B cell (primary cell): ENCODE results near the gene DOCK3. TPM values are rescaled to one million over a fixed set of nuclear protein-coding genes. Genes with fewer than 3 reads are reported as not detected.

ENCODE experiments used
- ATAC-seq: fragments of 200-7000 bp; cut with Tn5 transposase; one replicate; pipeline ENCODE4 v1.10.0; 2021; ENCODE audit warnings: low read depth, mild to moderate bottlenecking, moderate number of reproducible peaks, moderate library complexity
- CTCF ChIA-PET: fragments of 350-600 bp; sonication (Branson Sonifier 250); formaldehyde crosslinking; loops from one replicate; lab custom pipeline; 2021; ENCODE audit warnings: antibody characterized with exemption, inconsistent platforms; lab: Charles Lee
- POLR2A ChIA-PET: fragments of 350-600 bp; sonication (Branson Sonifier 250); formaldehyde crosslinking; loops from one replicate; lab custom pipeline; 2021; ENCODE audit warnings: antibody characterized with exemption; lab: Charles Lee
- DNase-seq: peaks from one replicate; pipeline ENCODE4 v3.0.0; 2013
- H2AFZ ChIP-seq: 2 replicates; pipeline ENCODE4 v1.6.1; 2012; ENCODE audit warnings: mild to moderate bottlenecking, low read depth, low read length; ENCODE audit not compliant: insufficient read depth, poor library complexity, severe bottlenecking
- H3K27ac ChIP-seq, 2 donors: 1 replicate in 1 of 2; 2 replicates in 1 of 2; pipeline ENCODE4 v1.5.1; 2012 to 2013; ENCODE audit warnings: low read length in 2 of 2, mild to moderate bottlenecking in 2 of 2, moderate library complexity in 1 of 2
- H3K27me3 ChIP-seq, 4 experiments: fragments of 200-600 bp in 1 of 4; sonication (generic) in 1 of 4; replicated peaks in 1 of 4; 1 replicate in 2 of 4; 2 replicates in 2 of 4; pipeline versions ENCODE4 v1.6.1 to v1.7.0; 2013 to 2016; ENCODE audit warnings: low read length in 3 of 4, mild to moderate bottlenecking in 2 of 4, mixed read lengths in 1 of 4, moderate library complexity in 1 of 4; ENCODE audit not compliant: insufficient read depth in 4 of 4, control insufficient read depth in 3 of 4; ENCODE audit errors: control extremely low read depth in 1 of 4
- H3K36me3 ChIP-seq, 2 experiments: replicated peaks in 1 of 2; 1 replicate in 1 of 2; 2 replicates in 1 of 2; pipeline versions ENCODE4 v1.6.1 to v1.7.1; 2013; ENCODE audit warnings: low read length in 1 of 2; ENCODE audit not compliant: insufficient read depth in 2 of 2, control insufficient read depth in 1 of 2; ENCODE audit errors: control extremely low read depth in 1 of 2, extremely low read depth in 1 of 2
- H3K4me1 ChIP-seq, 2 donors: fragments of 200-600 bp in 1 of 2; sonication (generic) in 1 of 2; 1 replicate in 1 of 2; 2 replicates in 1 of 2; pipeline versions ENCODE4 v1.5.1 to v1.6.1; 2013 to 2017; ENCODE audit warnings: low read length in 2 of 2; ENCODE audit not compliant: control insufficient read depth in 2 of 2, insufficient read depth in 2 of 2
- H3K4me2 ChIP-seq: replicated peaks from 2 replicates; pipeline ENCODE3; 2012; ENCODE audit warnings: mild to moderate bottlenecking, low read depth, low read length; ENCODE audit not compliant: poor library complexity, severe bottlenecking
- H3K4me3 ChIP-seq, 5 experiments: fragments of 200-600 bp in 1 of 5; sonication (generic) in 1 of 5; 1 replicate in 3 of 5; 2 replicates in 2 of 5; pipeline versions ENCODE4 v1.5.1 to v1.7.0; 2011 to 2016; ENCODE audit warnings: low read length in 4 of 5, mild to moderate bottlenecking in 4 of 5, low read depth in 2 of 5, control low read depth in 1 of 5, moderate library complexity in 1 of 5; ENCODE audit not compliant: insufficient read depth in 1 of 5; ENCODE audit errors: control extremely low read depth in 1 of 5, extremely low read depth in 1 of 5
- H3K79me2 ChIP-seq: fragments of 200-600 bp; sonication (generic); one replicate; pipeline ENCODE4 v1.6.0; 2016; ENCODE audit warnings: low read length; ENCODE audit not compliant: control insufficient read depth, insufficient read depth
- H3K9ac ChIP-seq: fragments of 200-600 bp; sonication (generic); 2 replicates; pipeline ENCODE4 v1.6.1; 2017; ENCODE audit warnings: mild to moderate bottlenecking, low read length, moderate library complexity
- H3K9me3 ChIP-seq, 3 donors: one replicate each; pipeline versions ENCODE4 v1.6.1 to v1.7.1; 2013; ENCODE audit warnings: low read length in 2 of 3; ENCODE audit not compliant: control insufficient read depth in 2 of 3, insufficient read depth in 1 of 3; ENCODE audit errors: control extremely low read depth in 1 of 3
- H4K20me1 ChIP-seq: 2 replicates; pipeline ENCODE4 v1.6.0; 2012; ENCODE audit warnings: mild to moderate bottlenecking, low read length; ENCODE audit not compliant: insufficient read depth, control insufficient read depth, poor library complexity, severe bottlenecking
- H3K27ac Mint-ChIP-seq: one replicate; pipeline ENCODE4 v1.8.0; 2021; ENCODE audit warnings: mixed read lengths
- H3K27me3 Mint-ChIP-seq: one replicate; pipeline ENCODE4 v1.8.0; 2021; ENCODE audit warnings: mixed read lengths
- H3K4me1 Mint-ChIP-seq: one replicate; pipeline ENCODE4 v1.8.0; 2021; ENCODE audit warnings: mixed read lengths
- H3K4me3 Mint-ChIP-seq: one replicate; pipeline ENCODE4 v1.8.0; 2021; ENCODE audit warnings: mixed read lengths
- H3K9me3 Mint-ChIP-seq: one replicate; pipeline ENCODE4 v1.8.0; 2022; ENCODE audit warnings: mixed read lengths; ENCODE audit not compliant: insufficient read depth
- EZH2 ChIP-seq: IDR thresholded peaks from 2 replicates; pipeline ENCODE4 v1.6.1; 2012; ENCODE audit warnings: borderline replicate concordance, low read depth, mild to moderate bottlenecking, moderate library complexity, low read length; ENCODE audit not compliant: insufficient read depth, poor library complexity, severe bottlenecking
- WGBS: methylation state at CpG from one replicate; pipeline ENCODE4 v1.1.5; 2013; ENCODE audit warnings: missing lambda C conversion rate; ENCODE audit not compliant: insufficient coverage; 5-methylcytosine and 5-hydroxymethylcytosine counted together
- intact Hi-C: fragments of 100-400 bp; cut with micrococcal nuclease; formaldehyde crosslinking; loops from one replicate; pipeline ENCODE4 v1.10.0; 2022
- polyA plus RNA-seq: library from polyadenylated mRNA; depleted of rRNA; stranded (reverse); fragments of >200 nt; gene quantifications from 2 replicates; pipeline ENCODE4 v1.2.3, GENCODE V29; 2012
- total RNA-seq, 2 donors: library from RNA; stranded (reverse); fragments of 120-200 nt in 1 of 2; gene quantifications; 1 replicate in 1 of 2; 2 replicates in 1 of 2; pipeline versions ENCODE4 v1.2.3 to v1.2.4, GENCODE V29; 2013 to 2022
- TF ChIP-seq, protein P1 (sequence below): fragments of 200-600 bp; IDR thresholded peaks from one replicate; pipeline ENCODE4 v1.8.0; 2022; ENCODE audit warnings: antibody characterized with exemption, mild to moderate bottlenecking

Gene DOCK3
- total and polyA plus RNA-seq, 2 donors (not counting 1 experiment from before 2014, with no cell fraction given) = 0.06 to 0.30 TPM

DNA sequence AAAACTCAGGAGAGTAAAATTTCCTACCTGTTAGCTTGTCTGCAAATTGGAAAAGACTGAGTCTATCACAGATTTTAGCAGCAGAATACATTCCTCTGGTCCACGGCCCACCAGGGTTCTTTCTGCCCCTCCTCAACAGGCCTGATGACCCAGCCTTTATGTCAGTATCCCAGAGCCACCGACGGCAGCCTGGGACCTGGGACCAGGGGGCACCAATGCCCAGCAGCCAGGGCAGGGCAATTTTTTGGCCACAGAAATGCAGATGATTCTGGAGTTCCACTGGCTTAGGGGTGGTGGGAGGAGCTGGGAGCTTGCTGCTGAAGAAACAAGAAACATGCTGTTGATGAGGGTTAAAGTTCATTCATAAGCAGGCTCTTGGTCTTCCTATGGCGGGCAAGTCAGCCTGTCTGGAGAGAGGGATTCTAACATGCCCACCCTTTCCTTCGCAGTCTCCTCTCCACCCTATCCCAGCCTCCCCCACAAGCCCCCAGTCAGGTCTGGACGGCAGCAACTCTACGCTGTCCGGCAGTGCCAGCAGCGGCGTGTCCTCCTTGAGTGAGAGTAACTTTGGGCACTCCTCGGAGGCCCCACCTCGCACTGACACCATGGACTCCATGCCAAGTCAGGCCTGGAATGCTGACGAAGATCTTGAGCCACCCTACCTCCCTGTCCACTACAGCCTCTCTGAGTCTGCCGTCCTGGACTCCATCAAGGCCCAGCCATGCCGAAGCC is 706.0 kb downstream of the DOCK3 start:
- Histone ChIP-seq H3K4me3 (no peak overlapping the region), H4K20me1 (no peaks in the 10 kb centered on the region), H3K27ac (no peak overlapping the region), H2AFZ (no peak overlapping the region), H3K4me1 (peaks cover 12 to 15% of the 10 kb centered on the region in 2 donors), H3K4me2 (no peak overlapping the region), H3K27me3 (peaks cover 0 to 24% (median 4%) of the 10 kb centered on the region in 4 experiments), H3K9me3 (no peaks in the 10 kb centered on the region), H3K79me2 (peaks cover 30% of the 10 kb centered on the region), H3K36me3 (no peaks in the 10 kb centered on the region), H3K9ac (no peak overlapping the region)
- Mint-ChIP-seq H3K4me1 (peaks cover 18% of the 10 kb centered on the region), H3K4me3 (no peak overlapping the region), H3K27ac (no peak overlapping the region), H3K27me3 (peaks cover 20% of the 10 kb centered on the region), H3K9me3 (no peaks in the 10 kb centered on the region)
- ATAC-seq (no peak), DNase-seq (no peak)
- intact Hi-C loops = loop anchor here (10.0 kb wide), 1 partner anchor 1086 kb away; the partner anchor contains the start of genes HYAL3, IFRD2 and NAA80
- TF ChIP-seq EZH2 = no peak
- TF ChIP-seq, protein P1, sequence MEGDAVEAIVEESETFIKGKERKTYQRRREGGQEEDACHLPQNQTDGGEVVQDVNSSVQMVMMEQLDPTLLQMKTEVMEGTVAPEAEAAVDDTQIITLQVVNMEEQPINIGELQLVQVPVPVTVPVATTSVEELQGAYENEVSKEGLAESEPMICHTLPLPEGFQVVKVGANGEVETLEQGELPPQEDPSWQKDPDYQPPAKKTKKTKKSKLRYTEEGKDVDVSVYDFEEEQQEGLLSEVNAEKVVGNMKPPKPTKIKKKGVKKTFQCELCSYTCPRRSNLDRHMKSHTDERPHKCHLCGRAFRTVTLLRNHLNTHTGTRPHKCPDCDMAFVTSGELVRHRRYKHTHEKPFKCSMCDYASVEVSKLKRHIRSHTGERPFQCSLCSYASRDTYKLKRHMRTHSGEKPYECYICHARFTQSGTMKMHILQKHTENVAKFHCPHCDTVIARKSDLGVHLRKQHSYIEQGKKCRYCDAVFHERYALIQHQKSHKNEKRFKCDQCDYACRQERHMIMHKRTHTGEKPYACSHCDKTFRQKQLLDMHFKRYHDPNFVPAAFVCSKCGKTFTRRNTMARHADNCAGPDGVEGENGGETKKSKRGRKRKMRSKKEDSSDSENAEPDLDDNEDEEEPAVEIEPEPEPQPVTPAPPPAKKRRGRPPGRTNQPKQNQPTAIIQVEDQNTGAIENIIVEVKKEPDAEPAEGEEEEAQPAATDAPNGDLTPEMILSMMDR = no peak
- POLR2A ChIA-PET = no interaction called here
- CTCF ChIA-PET = no interaction called here
- 99% methylated on average over 13 of the region's 15 CpGs for WGBS

DNA sequence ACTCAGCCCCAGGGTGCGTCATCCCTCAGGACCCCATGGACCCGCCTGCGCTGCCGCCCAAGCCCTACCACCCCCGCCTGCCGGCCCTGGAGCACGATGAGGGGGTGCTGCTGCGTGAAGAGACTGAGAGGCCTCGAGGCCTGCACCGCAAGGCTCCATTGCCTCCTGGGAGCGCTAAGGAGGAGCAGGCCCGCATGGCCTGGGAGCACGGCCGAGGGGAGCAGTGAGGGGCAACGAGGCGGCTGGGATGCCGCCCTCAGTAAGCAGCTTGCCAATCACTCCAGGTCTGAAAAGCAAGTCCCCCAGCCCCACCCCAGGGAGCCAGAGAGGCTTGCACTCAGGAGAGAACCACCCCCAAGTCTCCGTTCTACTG is 706.6 kb downstream of the DOCK3 start:
- 95% methylated on average over 18 of the region's 18 CpGs for WGBS
- peaks cover 23% of the 10 kb centered on the region for H3K4me1 Mint-ChIP-seq
- ATAC-seq (no peak), DNase-seq (no peak)
- H3K27ac ChIP-seq = no peak overlapping the region
- H3K79me2 ChIP-seq = peaks cover 36% of the 10 kb centered on the region
- TF ChIP-seq EZH2 = no peak
- TF ChIP-seq, protein P1 = no peak
- H3K9me3 Mint-ChIP-seq = no peaks in the 10 kb centered on the region
- no peak overlapping the region for H3K4me3 ChIP-seq
- no peak overlapping the region for H3K9ac ChIP-seq
- H4K20me1 ChIP-seq = peaks cover 3% of the 10 kb centered on the region
- peaks cover 0 to 24% (median 4%) of the 10 kb centered on the region in 4 experiments for H3K27me3 ChIP-seq
- H3K4me2 ChIP-seq = no peak overlapping the region
- H3K4me1 ChIP-seq = peaks cover 17 to 20% of the 10 kb centered on the region in 2 donors
- ChIA-PET POLR2A (no interaction called here), CTCF (no interaction called here)
- H2AFZ ChIP-seq = no peak overlapping the region
- H3K27ac Mint-ChIP-seq = no peak overlapping the region
- H3K27me3 Mint-ChIP-seq = peaks cover 17% of the 10 kb centered on the region
- H3K4me3 Mint-ChIP-seq = no peak overlapping the region
- intact Hi-C loops = loop anchor here (10.0 kb wide), 1 partner anchor 1087 kb away; the partner anchor contains the start of genes HYAL3, IFRD2 and NAA80
- no peaks in the 10 kb centered on the region for H3K36me3 ChIP-seq
- H3K9me3 ChIP-seq = no peaks in the 10 kb centered on the region
